K562 (cell line): ENCODE results near the gene ZNF319. TPM values are rescaled to one million over a fixed set of nuclear protein-coding genes. Genes with fewer than 3 reads are reported as not detected.

Experiments used
- E2F8 ChIP-seq: fragments of 450-650 bp; IDR thresholded peaks from 2 replicates; pipeline ENCODE4 v1.7.1; 2018; ENCODE audit warnings: mild to moderate bottlenecking, low read depth; ENCODE audit not compliant: partially characterized antibody
- ETV5 ChIP-seq: sonication (generic); formaldehyde crosslinking; IDR thresholded peaks from 2 replicates; pipeline ENCODE4 v1.4.0; 2020; ENCODE audit warnings: low read depth, mild to moderate bottlenecking, missing genetic modification reagents
- GATAD2A ChIP-seq: fragments of 450-650 bp; IDR thresholded peaks from 2 replicates; pipeline ENCODE4 v1.6.1; 2017
- IFI16 ChIP-seq: fragments of 250-450 bp; sonication (Bioruptor Pico); IDR thresholded peaks from 2 replicates; pipeline ENCODE4 v2.1.2; 2022; ENCODE audit warnings: mild to moderate bottlenecking, inconsistent platforms
- KLF1 ChIP-seq: fragments of 450-650 bp; IDR thresholded peaks from 2 replicates; pipeline ENCODE4 v1.6.1; 2016; ENCODE audit warnings: missing genetic modification characterization, missing compliant biosample characterization
- PATZ1 ChIP-seq: fragments of 250-450 bp; sonication (Bioruptor Pico); IDR thresholded peaks from 2 replicates; pipeline ENCODE4 v1.5.0; 2020; ENCODE audit warnings: mild to moderate bottlenecking, borderline replicate concordance
- PREB ChIP-seq: sonication (generic); formaldehyde crosslinking; IDR thresholded peaks from 2 replicates; pipeline ENCODE4 v1.8.1; 2023; ENCODE audit warnings: mild to moderate bottlenecking, missing genetic modification reagents
- RREB1 ChIP-seq: fragments of 250-450 bp; sonication (Bioruptor Pico); IDR thresholded peaks from 2 replicates; pipeline ENCODE4 v1.4.0; 2020
- SRF ChIP-seq, 2 experiments: fragments of 250-450, 450-650 bp in 1 of 2; sonication (Bioruptor Pico) in 1 of 2; sonication (generic) in 1 of 2; formaldehyde crosslinking; IDR thresholded peaks; 2 replicates each; pipeline versions ENCODE4 v1.5.0 to v1.5.1; 2020 to 2022; ENCODE audit warnings: mild to moderate bottlenecking in 1 of 2, missing genetic modification reagents in 1 of 2
- ZBED1 ChIP-seq: IDR thresholded peaks from 2 replicates; pipeline ENCODE4 v1.6.1; 2014
- ZBTB2 ChIP-seq: fragments of 450-650 bp; IDR thresholded peaks from 2 replicates; pipeline ENCODE4 v1.6.1; 2016; ENCODE audit warnings: antibody characterized with exemption
- ZNF23 ChIP-seq: fragments of 250-450 bp; sonication (Bioruptor Pico); IDR thresholded peaks from 2 replicates; pipeline ENCODE4 v1.4.0; 2020; ENCODE audit warnings: mild to moderate bottlenecking
- ZNF785 ChIP-seq: fragments of 250-450 bp; sonication (Bioruptor Pico); IDR thresholded peaks from 2 replicates; pipeline ENCODE4 v1.4.0; 2020; ENCODE audit warnings: mild to moderate bottlenecking
- polyA plus RNA-seq, 8 experiments: library from polyadenylated mRNA; depleted of rRNA in 4 of 8; stranded (reverse) in 5 of 8; unstranded in 3 of 8; fragments of >200 nt; fragmentation: Nextera tagmentation in 2 of 8; fragmentation: Illumina TruSeq in 1 of 8; extraction: Ambion mirVana in 2 of 8; extraction: Trizol in 1 of 8; gene quantifications; 2 replicates each; pipeline versions ENCODE4 v1.2.1 to v1.2.3, GENCODE V29; 2011 to 2014; ENCODE audit warnings: inconsistent platforms in 1 of 8, missing spikeins in 1 of 8
- total RNA-seq, 7 experiments: library from RNA; depleted of rRNA in 6 of 7; stranded (reverse); fragments of >200 nt in 6 of 7; fragmentation: Illumina TruSeq in 2 of 7; extraction: Trizol in 2 of 7; gene quantifications; 2 replicates each; pipeline versions ENCODE4 v1.2.1 to v1.2.3, GENCODE V29; 2011 to 2021; ENCODE audit warnings: low replicate concordance in 1 of 7

Gene ZNF319
- total and polyA plus RNA-seq, 9 of the 15 experiments (the other 6 are each of a cell fraction or from before 2014, with no cell fraction given), result 0.20 to 5.7 (median 1.4) TPM

GRCh38 chr16:58000706-58001676 is 519 bp upstream of the ZNF319 start, which contains the start of gene USB1 (continued):
- TF ChIP-seq IFI16 (no peak), GATAD2A (no peak), SRF (CRISPR knock-in tag; IDR thresholded peaks at IDR 0.05) (no peak), ETV5 (CRISPR knock-in tag) (peak; percentile 57; the same call in 1 of the 2 replicates), PREB (CRISPR knock-in tag) (no peak), PATZ1 (no peak), ZBTB2 (0 out of 2 replicates have a peak, but pooled peaks have one; percentile 57), E2F8 (peak; percentile 16), ZBED1 (no peak), RREB1 (CRISPR knock-in tag) (no peak), KLF1 (tag) (0 out of 2 replicates have a peak, but pooled peaks have one; percentile 33), ZNF785 (CRISPR knock-in tag) (no peak), ZNF23 (no peak)
